Naive thymus-derived CD8-positive, alpha-beta T cell (primary cell): ENCODE data around the gene OSBPL6. TPM values are rescaled to one million over a fixed set of nuclear protein-coding genes. Genes with fewer than 3 reads are reported as not detected.

Source experiments
- ATAC-seq, 2 donors: fragments of 150-1000 bp; cut with Tn5 transposase in 1 of 2; sonication (Bioruptor Pico), chemical (Tn5 transposase) in 1 of 2; 1 replicate in 1 of 2; 2 replicates in 1 of 2; pipeline ENCODE4 v1.10.0; 2021; ENCODE audit warnings: mild to moderate bottlenecking in 2 of 2, moderate library complexity in 2 of 2
- POLR2A ChIA-PET: fragments of 350-600 bp; sonication (Branson Sonifier 250); formaldehyde crosslinking; loops from one replicate; lab custom pipeline; 2021; ENCODE audit warnings: antibody characterized with exemption; lab: Charles Lee
- DNase-seq, 10 donors: peaks; one replicate each; pipeline versions ENCODE4 v3.0.0 to v3.0.0-alpha.2; 2020 to 2022
- H3K27ac Mint-ChIP-seq, 10 donors: one replicate each; pipeline ENCODE4 v1.8.0; 2020 to 2022; ENCODE audit warnings: mild to moderate bottlenecking in 10 of 10, mixed read lengths in 10 of 10, moderate library complexity in 4 of 10, inconsistent platforms in 1 of 10
- H3K27me3 Mint-ChIP-seq, 5 donors: one replicate each; pipeline ENCODE4 v1.8.0; 2021 to 2022; ENCODE audit warnings: mixed read lengths in 5 of 5
- H3K36me3 Mint-ChIP-seq, 3 donors: one replicate each; pipeline ENCODE4 v1.8.0; 2020 to 2022; ENCODE audit warnings: mixed read lengths in 3 of 3, mild to moderate bottlenecking in 2 of 3, inconsistent platforms in 1 of 3
- H3K4me1 Mint-ChIP-seq, 4 donors: one replicate each; pipeline ENCODE4 v1.8.0; 2021 to 2022; ENCODE audit warnings: mixed read lengths in 4 of 4
- H3K4me3 Mint-ChIP-seq, 10 donors: one replicate each; pipeline ENCODE4 v1.8.0; 2020 to 2022; ENCODE audit warnings: mild to moderate bottlenecking in 10 of 10, mixed read lengths in 10 of 10, moderate library complexity in 6 of 10, inconsistent platforms in 1 of 10
- H3K9me3 Mint-ChIP-seq, 9 donors: one replicate each; pipeline ENCODE4 v1.8.0; 2020 to 2022; ENCODE audit warnings: mixed read lengths in 9 of 9, mild to moderate bottlenecking in 3 of 9, inconsistent platforms in 1 of 9, moderate library complexity in 1 of 9
- polyA plus RNA-seq, 3 donors: library from polyadenylated mRNA; unstranded; fragments of 300-500 nt; fragmentation: Illumina TruSeq; gene quantifications; one replicate each; pipeline ENCODE4 v1.2.3, GENCODE V29; 2021
- total RNA-seq, 8 experiments: library from RNA in 2 of 8; stranded (reverse) in 2 of 8; gene quantifications; one replicate each; pipeline ENCODE4 v1.2.3 and lab custom pipeline; 2021 to 2026

The OSBPL6 gene
- total and polyA plus RNA-seq, 5 experiments from 2014 or later = 0.16 to 0.67 TPM; not detected in 3

DNA sequence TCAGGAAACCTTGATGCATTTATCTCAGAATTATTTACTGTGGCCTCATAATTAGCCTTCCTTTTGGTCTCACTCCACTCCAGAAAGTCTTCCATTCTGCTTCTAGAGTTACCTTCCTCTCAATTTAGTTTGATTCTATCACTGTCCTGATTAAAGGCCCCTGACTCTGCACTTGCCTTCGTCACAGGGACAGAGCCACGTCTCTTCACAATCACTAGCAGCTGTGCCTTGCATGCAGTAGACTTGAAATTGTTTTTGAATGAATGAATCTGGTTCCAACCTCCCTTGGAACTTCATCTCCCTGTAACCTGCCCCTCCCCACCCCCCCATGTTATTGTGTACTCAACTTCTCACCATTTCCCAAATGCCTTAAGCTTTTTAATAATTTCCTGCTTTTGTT lies 52.4 kb downstream of the OSBPL6 start:
- H3K9me3 Mint-ChIP-seq = no peaks in the 10 kb centered on the region
- no peak overlapping the region for H3K4me3 Mint-ChIP-seq
- POLR2A ChIA-PET = no interaction called here
- DNase-seq = no peak
- no peak overlapping the region for H3K27ac Mint-ChIP-seq
- H3K27me3 Mint-ChIP-seq = peaks cover 2 to 25% (median 11%) of the 10 kb centered on the region in 5 donors
- no peak for ATAC-seq
- H3K36me3 Mint-ChIP-seq = no peaks in the 10 kb centered on the region
- H3K4me1 Mint-ChIP-seq = no peaks in the 10 kb centered on the region

GRCh38 chr2:178247250-178247649 lies 52.9 kb downstream of the OSBPL6 start:
- DNase-seq (no peak), ATAC-seq (no peak)
- Mint-ChIP-seq H3K4me3 (no peak overlapping the region), H3K4me1 (no peaks in the 10 kb centered on the region), H3K27ac (no peak overlapping the region), H3K36me3 (no peaks in the 10 kb centered on the region), H3K27me3 (peaks cover 2 to 25% (median 11%) of the 10 kb centered on the region in 5 donors), H3K9me3 (no peaks in the 10 kb centered on the region)
- POLR2A ChIA-PET = no interaction called here

DNA sequence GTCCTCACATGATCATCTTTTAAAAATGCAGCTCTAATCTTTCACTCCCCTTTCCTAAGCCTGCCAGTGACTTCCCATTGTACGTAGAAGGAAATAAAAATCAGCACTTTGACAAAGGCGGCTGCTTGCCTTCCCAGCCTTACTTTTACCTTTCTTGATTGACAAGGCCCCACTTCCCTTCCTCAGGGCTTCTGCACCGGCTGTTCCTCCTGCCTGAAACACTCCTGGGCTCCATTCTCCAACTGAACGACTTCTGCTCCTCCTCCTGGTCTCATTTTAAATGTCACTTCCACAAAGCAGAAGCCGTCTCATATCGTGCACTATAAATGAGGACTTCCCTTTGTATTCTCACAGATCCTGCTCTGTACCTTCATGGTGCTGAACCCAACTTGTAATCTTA lies 56.1 kb downstream of the OSBPL6 start:
- no peak overlapping the region for H3K4me3 Mint-ChIP-seq
- DNase-seq (no peak), ATAC-seq (no peak)
- H3K27me3 Mint-ChIP-seq = peaks cover 2 to 23% (median 9%) of the 10 kb centered on the region in 5 donors
- no peaks in the 10 kb centered on the region for H3K4me1 Mint-ChIP-seq
- H3K9me3 Mint-ChIP-seq = no peaks in the 10 kb centered on the region
- POLR2A ChIA-PET = no interaction called here
- H3K36me3 Mint-ChIP-seq = no peaks in the 10 kb centered on the region
- H3K27ac Mint-ChIP-seq = no peak overlapping the region

DNA sequence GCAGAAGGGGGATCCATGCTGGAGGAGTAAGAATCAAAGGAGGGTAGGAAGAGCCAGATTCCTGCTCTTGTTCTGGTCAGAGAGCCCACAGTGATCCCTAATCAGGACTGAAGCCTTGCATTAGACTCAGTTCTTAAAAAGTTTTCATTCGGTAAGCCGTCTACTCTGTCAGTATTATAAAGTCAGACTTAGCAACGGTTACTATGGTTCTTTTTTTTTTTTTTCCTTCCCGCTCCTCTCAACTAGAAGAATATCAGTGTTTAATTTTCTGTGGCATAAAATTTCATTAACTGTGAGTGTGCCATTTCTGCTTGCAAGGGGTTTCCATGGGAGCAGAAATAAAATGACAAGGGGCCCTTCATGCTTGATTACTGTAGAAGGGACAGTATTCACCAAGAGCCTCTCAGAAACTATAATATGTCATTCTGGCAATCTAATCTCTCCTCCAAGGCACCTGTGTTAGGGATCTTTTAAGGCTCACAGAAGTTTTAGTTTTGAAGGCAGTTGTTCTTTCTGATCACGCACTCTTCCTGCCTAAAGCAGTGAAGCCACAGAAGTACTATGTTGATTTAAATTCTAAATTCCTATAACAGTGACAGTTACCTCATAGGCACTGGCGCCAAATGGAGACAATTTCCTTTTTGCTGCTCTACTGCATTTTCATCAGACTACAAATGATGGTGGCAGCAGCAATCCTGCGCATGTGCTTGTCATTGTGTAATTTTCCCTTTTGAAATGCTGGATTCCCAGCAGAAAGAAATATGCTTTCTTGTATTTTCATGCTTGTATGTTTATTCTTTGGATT lies 57.0 kb downstream of the OSBPL6 start:
- no peak overlapping the region for H3K4me3 Mint-ChIP-seq
- no peaks in the 10 kb centered on the region for H3K36me3 Mint-ChIP-seq
- peaks cover 0 to 20% (median 8%) of the 10 kb centered on the region in 5 donors for H3K27me3 Mint-ChIP-seq
- H3K27ac Mint-ChIP-seq = no peak overlapping the region
- no peaks in the 10 kb centered on the region for H3K9me3 Mint-ChIP-seq
- ATAC-seq (no peak), DNase-seq (no peak)
- H3K4me1 Mint-ChIP-seq = no peaks in the 10 kb centered on the region
- POLR2A ChIA-PET = no interaction called here

- peaks cover 0 to 4% (median 0%) of the 10 kb centered on the region in 5 donors for H3K27me3 Mint-ChIP-seq
- no peaks in the 10 kb centered on the region for H3K36me3 Mint-ChIP-seq
- H3K27ac Mint-ChIP-seq = no peak overlapping the region
- POLR2A ChIA-PET = no interaction called here
- DNase-seq = no peak
- no peaks in the 10 kb centered on the region for H3K4me1 Mint-ChIP-seq
- ATAC-seq = no peak
- no peak overlapping the region for H3K4me3 Mint-ChIP-seq
- no peaks in the 10 kb centered on the region for H3K9me3 Mint-ChIP-seq
Observed at GRCh38 chr2:178256382-178257042, 62.2 kb downstream of the OSBPL6 start.

DNA sequence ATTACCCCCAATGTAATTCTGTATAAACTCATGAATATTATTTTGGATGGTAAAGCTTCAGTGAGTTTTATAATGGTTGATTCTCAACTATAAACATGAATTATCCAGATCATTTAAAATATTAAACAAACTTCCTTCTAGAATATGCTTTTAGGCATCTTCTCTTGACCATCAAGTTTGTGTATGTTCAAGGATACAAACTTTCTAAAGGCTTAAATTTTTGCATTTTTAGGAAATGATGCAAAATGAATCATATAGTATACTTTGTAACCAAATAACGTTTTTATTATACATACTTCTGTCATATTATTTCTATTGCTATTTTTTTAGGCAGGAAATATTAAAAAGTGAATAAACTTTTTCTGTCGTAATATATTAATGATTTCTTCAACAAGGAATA lies 62.8 kb downstream of the OSBPL6 start:
- no peak overlapping the region for H3K27ac Mint-ChIP-seq
- no peaks in the 10 kb centered on the region for H3K4me1 Mint-ChIP-seq
- DNase-seq = no peak
- H3K27me3 Mint-ChIP-seq = peaks cover 0 to 4% (median 0%) of the 10 kb centered on the region in 5 donors
- POLR2A ChIA-PET = no interaction called here
- H3K36me3 Mint-ChIP-seq = no peaks in the 10 kb centered on the region
- no peaks in the 10 kb centered on the region for H3K9me3 Mint-ChIP-seq
- no peak for ATAC-seq
- no peak overlapping the region for H3K4me3 Mint-ChIP-seq

GRCh38 chr2:178258916-178259315 lies 64.6 kb downstream of the OSBPL6 start:
- POLR2A ChIA-PET = no interaction called here
- H3K27ac Mint-ChIP-seq = no peak overlapping the region
- H3K4me1 Mint-ChIP-seq = no peaks in the 10 kb centered on the region
- H3K36me3 Mint-ChIP-seq = no peaks in the 10 kb centered on the region
- DNase-seq (no peak), ATAC-seq (no peak)
- no peak overlapping the region for H3K4me3 Mint-ChIP-seq
- no peaks in the 10 kb centered on the region for H3K9me3 Mint-ChIP-seq
- H3K27me3 Mint-ChIP-seq = peaks cover 0 to 4% (median 0%) of the 10 kb centered on the region in 5 donors

DNA sequence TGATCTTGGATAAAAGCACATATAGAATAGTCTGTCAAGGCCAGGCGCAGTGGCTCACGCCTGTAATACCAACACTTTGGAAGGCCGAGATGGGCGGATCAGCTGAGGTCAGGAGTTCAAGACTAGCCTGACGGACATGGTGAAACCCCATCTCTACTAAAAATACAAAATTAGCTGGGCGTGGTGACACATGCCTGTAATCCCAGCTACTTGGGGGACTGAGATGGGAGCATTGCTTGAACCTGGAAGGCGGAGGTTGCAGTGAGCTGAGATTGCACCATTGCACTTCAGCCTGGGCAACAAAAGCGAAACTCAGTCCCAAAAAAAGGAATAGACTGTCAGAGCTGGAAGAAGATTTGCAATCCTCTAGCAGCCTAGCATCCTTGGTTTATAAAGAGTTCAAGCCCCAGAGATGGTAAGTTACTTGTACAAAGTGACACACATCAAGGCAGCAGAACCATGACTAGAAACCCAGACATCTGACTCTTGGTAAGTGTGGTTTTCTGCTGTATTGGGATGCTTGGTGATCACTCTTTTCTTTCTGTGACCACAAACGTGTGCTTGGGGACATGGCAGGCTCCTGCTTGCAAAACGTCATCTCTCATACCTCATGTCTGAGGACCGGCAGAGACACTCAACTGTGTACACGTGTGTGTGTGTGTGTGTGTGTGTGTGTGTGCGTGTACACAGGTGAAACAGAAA lies 69.0 kb downstream of the OSBPL6 start:
- H3K9me3 Mint-ChIP-seq = no peaks in the 10 kb centered on the region
- no peak for DNase-seq
- H3K27me3 Mint-ChIP-seq = peaks cover 0 to 4% (median 3%) of the 10 kb centered on the region in 5 donors
- no peaks in the 10 kb centered on the region for H3K36me3 Mint-ChIP-seq
- H3K4me1 Mint-ChIP-seq = no peaks in the 10 kb centered on the region
- no peak overlapping the region for H3K4me3 Mint-ChIP-seq
- no peak overlapping the region for H3K27ac Mint-ChIP-seq
- POLR2A ChIA-PET = no interaction called here
- no peak for ATAC-seq

- peaks cover 0 to 4% (median 3%) of the 10 kb centered on the region in 5 donors for H3K27me3 Mint-ChIP-seq
- H3K9me3 Mint-ChIP-seq = no peaks in the 10 kb centered on the region
- no peaks in the 10 kb centered on the region for H3K4me1 Mint-ChIP-seq
- no peak overlapping the region for H3K4me3 Mint-ChIP-seq
- no peak for DNase-seq
- H3K36me3 Mint-ChIP-seq = no peaks in the 10 kb centered on the region
- H3K27ac Mint-ChIP-seq = no peak overlapping the region
- ATAC-seq = no peak
- POLR2A ChIA-PET = no interaction called here
Observed at GRCh38 chr2:178264211-178264610, 69.9 kb downstream of the OSBPL6 start.

DNA sequence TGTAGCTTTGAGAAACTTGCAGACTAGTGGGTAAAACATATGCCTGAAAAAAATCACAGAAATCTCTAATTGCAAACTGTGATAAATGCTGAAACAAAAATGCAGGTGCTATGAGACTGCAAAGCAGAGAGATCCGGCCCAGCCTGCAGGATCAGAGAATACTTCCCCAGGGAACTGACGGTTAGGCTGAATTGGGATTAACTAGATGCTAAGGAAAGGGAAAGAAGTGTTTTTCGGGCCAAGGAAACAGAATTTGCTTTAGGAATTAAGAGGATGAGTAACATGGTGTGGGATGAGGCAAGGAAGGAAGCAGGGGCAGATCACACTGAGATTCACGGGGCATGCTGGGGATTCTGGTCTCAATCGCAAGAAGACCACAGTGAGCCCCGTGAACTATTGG lies 71.5 kb downstream of the OSBPL6 start:
- no peak overlapping the region for H3K27ac Mint-ChIP-seq
- POLR2A ChIA-PET = no interaction called here

GRCh38 chr2:178266445-178266844 lies 72.1 kb downstream of the OSBPL6 start:
- Mint-ChIP-seq H3K4me3 (no peak overlapping the region), H3K9me3 (no peaks in the 10 kb centered on the region), H3K27ac (no peak overlapping the region), H3K36me3 (no peaks in the 10 kb centered on the region), H3K4me1 (no peaks in the 10 kb centered on the region), H3K27me3 (peaks cover 0 to 4% (median 3%) of the 10 kb centered on the region in 5 donors)
- no peak for DNase-seq
- no peak for ATAC-seq
- POLR2A ChIA-PET = no interaction called here

More for the DNA sequence above, 71.5 kb downstream of the OSBPL6 start:
- H3K36me3 Mint-ChIP-seq = no peaks in the 10 kb centered on the region
- DNase-seq (no peak), ATAC-seq (no peak)
- H3K9me3 Mint-ChIP-seq = no peaks in the 10 kb centered on the region
- H3K4me3 Mint-ChIP-seq = no peak overlapping the region
- peaks cover 0 to 4% (median 3%) of the 10 kb centered on the region in 5 donors for H3K27me3 Mint-ChIP-seq
- no peaks in the 10 kb centered on the region for H3K4me1 Mint-ChIP-seq

DNA sequence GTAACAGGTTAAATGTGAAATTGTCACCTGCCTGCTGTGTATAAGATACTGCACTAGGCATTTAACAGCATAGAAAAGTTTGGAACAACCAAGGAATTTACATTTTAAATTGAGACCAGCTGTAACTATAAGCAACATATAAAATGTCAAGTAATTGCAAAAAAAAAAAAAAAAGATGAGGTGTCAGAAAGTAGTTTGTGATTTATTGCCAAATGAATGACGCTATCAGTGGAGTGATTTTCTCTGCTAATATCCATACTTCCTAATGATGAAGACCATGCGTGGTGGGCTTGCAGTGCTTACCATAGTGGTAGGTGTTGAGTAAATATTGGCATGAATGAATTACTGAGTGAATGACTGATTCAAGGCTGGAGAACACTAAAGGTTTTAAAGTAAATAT lies 73.3 kb downstream of the OSBPL6 start:
- H3K36me3 Mint-ChIP-seq = no peaks in the 10 kb centered on the region
- no peak for ATAC-seq
- H3K4me3 Mint-ChIP-seq = no peak overlapping the region
- H3K27ac Mint-ChIP-seq = no peak overlapping the region
- peaks cover 0 to 4% (median 3%) of the 10 kb centered on the region in 5 donors for H3K27me3 Mint-ChIP-seq
- DNase-seq = no peak
- no peaks in the 10 kb centered on the region for H3K4me1 Mint-ChIP-seq
- POLR2A ChIA-PET = no interaction called here
- no peaks in the 10 kb centered on the region for H3K9me3 Mint-ChIP-seq

GRCh38 chr2:178268435-178268834 lies 74.1 kb downstream of the OSBPL6 start:
- no peak for ATAC-seq
- Mint-ChIP-seq H3K4me1 (no peaks in the 10 kb centered on the region), H3K9me3 (no peaks in the 10 kb centered on the region), H3K36me3 (no peaks in the 10 kb centered on the region), H3K4me3 (no peak overlapping the region), H3K27ac (no peak overlapping the region), H3K27me3 (peaks cover 0 to 8% (median 3%) of the 10 kb centered on the region in 5 donors)
- no peak for DNase-seq
- POLR2A ChIA-PET = no interaction called here
